ENCODE measurements around the gene KRTAP9-7. TPM values are rescaled to one million over a fixed set of nuclear protein-coding genes. Genes with fewer than 3 reads are reported as not detected.

The KRTAP9-7 gene
- total and polyA plus RNA-seq, 12 donors = not detected

DNA sequence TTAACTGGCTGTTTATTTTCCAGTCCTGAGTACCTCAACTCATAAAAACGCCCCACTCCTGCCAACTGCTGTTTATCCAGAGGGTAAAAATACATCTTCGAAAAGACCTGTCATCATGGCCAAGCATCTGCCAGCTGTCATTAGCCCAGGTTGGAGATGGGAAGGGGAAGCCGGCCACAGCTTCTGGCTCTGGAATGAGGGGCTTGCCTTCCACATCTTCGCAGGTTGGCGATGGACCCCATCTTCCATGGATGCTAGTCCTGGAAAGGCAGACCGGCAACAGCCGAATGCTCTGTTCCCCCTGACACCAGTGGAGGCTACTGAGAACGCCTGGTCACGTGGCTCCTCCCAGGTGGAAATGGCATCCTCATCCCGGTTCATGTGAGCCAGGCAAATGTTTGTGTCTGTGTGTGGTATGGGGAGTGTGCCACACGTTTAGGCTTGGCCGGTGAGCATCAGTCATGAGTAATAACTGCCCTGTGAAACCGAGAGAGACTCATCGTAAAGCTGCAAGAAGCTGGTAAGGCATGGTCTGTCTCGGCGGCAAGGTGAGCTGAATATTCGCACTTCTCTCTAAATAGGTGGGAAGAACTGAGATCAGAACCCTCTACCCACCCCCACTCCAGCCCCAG is 40.4 kb downstream of the KRTAP9-7 start:
- WGBS, 2 donors = 71 to 72% methylated on average over 17 of the region's 17 CpGs
- Histone ChIP-seq H3K27me3 (peaks cover 0 to 38% (median 25%) of the 10 kb centered on the region in 7 donors), H3K4me3 (no peak overlapping the region), H3K9me3 (peaks cover 0 to 21% (median 7%) of the 10 kb centered on the region in 11 donors), H3K27ac (no peak overlapping the region), H3K4me1 (no peaks in the 10 kb centered on the region), H3K36me3 (no peaks in the 10 kb centered on the region)
- DNase-seq (no peak), ATAC-seq (no peak)
- intact Hi-C loops (cut with DNase I) = no loop called here
- TF ChIP-seq, protein P1, sequence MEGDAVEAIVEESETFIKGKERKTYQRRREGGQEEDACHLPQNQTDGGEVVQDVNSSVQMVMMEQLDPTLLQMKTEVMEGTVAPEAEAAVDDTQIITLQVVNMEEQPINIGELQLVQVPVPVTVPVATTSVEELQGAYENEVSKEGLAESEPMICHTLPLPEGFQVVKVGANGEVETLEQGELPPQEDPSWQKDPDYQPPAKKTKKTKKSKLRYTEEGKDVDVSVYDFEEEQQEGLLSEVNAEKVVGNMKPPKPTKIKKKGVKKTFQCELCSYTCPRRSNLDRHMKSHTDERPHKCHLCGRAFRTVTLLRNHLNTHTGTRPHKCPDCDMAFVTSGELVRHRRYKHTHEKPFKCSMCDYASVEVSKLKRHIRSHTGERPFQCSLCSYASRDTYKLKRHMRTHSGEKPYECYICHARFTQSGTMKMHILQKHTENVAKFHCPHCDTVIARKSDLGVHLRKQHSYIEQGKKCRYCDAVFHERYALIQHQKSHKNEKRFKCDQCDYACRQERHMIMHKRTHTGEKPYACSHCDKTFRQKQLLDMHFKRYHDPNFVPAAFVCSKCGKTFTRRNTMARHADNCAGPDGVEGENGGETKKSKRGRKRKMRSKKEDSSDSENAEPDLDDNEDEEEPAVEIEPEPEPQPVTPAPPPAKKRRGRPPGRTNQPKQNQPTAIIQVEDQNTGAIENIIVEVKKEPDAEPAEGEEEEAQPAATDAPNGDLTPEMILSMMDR (IDR thresholded peaks at IDR 0.05) = no peak

DNA sequence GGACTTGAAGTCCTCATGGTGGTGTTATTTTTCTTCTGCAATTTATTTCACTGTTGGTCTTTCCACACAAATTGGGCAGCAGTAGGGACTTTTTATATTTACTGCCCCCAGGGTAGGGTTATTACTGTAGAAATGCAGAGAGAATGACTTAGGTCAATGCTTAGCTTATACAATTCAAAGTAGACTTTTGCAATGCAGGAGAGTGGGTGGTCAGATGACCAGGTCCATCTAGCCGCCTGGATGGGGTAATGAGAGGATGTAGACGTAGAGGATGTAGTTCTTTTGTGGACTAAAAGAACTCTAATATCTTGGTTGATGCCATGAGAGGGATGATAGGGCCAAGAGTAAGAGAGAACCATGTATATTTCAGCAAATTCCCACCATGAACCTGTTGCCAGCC is 42.7 kb downstream of the KRTAP9-7 start:
- intact Hi-C loops (cut with DNase I) = no loop called here
- 36 to 75% methylated on average over 2 of the region's 2 CpGs for WGBS, 2 donors
- Histone ChIP-seq H3K4me1 (no peaks in the 10 kb centered on the region), H3K9me3 (peaks cover 0 to 21% (median 7%) of the 10 kb centered on the region in 11 donors), H3K27ac (no peak overlapping the region), H3K4me3 (no peak overlapping the region), H3K27me3 (peaks cover 0 to 30% (median 20%) of the 10 kb centered on the region in 7 donors), H3K36me3 (no peaks in the 10 kb centered on the region)
- TF ChIP-seq, protein P1 (IDR thresholded peaks at IDR 0.05) = no peak
- DNase-seq (no peak), ATAC-seq (no peak)

DNA sequence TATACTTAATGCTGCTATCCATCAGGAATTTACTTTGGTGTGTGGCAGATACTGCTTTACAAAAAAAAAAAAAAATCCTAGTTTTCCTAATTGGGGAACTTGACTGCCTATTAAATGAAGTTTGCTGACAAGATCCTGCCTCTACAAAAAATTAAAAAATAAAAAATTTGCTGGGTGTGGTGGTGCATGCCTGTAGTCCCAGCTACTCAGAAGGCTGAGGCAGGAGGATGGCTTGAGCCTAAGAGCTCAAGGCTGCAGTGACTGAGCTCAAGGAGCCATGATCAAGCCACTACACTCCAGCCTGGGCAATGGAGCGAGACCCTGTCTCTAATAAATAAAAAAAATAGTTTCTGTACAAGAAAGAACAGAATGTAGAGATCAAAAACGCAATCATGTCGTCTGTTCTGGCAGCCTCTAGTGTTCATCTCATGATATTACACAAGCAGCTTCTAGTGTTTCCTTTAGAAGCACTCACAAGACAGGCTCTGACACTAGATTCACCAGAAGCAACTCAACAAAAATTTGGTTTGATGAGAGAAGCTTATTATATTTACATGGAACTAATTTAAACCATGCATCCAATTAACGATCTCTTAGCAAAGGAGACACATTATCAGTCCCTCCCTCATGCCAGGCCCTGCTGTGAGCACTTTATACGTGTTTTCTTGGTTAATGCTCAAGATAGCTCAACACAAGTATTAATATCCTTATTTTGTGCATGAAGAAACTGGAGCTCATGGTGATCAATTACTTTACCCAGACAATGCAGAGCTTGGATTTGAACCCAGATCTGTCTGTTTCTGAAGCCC is 46.8 kb downstream of the KRTAP9-7 start:
- peak in 1 of 8 donors; percentile 37 for ATAC-seq
- TF ChIP-seq, protein P1 (IDR thresholded peaks at IDR 0.05) = peak; percentile 30 to 82 (median 64)
- no peak for DNase-seq
- no peaks in the 10 kb centered on the region for H3K36me3 ChIP-seq
- WGBS, 2 donors = 36 to 37% methylated on average over 5 of the region's 5 CpGs
- no peaks in the 10 kb centered on the region for H3K27me3 ChIP-seq
- no peak overlapping the region for H3K27ac ChIP-seq
- peaks cover 0 to 21% (median 7%) of the 10 kb centered on the region in 11 donors for H3K9me3 ChIP-seq
- H3K4me3 ChIP-seq = no peak overlapping the region
- H3K4me1 ChIP-seq = no peaks in the 10 kb centered on the region
- intact Hi-C loops (cut with DNase I) = loop anchor here in 6 of 10 donors (1.0 to 10.0 kb wide), 6 partner anchors 44 to 520 kb away; no protein-coding TSS in a partner anchor
